Mesodermal cell (in vitro differentiated cells): Measurements from ENCODE around the gene YEATS2.
"Not testable (repeated sequence)": the region's sequence is repeated elsewhere in the genome, so short reads cannot be mapped to it uniquely, and the experiment has no call there.

Experiments used
- H3K27ac ChIP-seq: 2 replicates; pipeline ENCODE4 v1.7.0; 2013; ENCODE audit warnings: mild to moderate bottlenecking, low read depth, low read length, moderate library complexity; ENCODE audit not compliant: severe bottlenecking
- H3K36me3 ChIP-seq: 2 replicates; pipeline ENCODE4 v1.7.1; 2013; ENCODE audit warnings: mild to moderate bottlenecking, low read length, moderate library complexity; ENCODE audit not compliant: control insufficient read depth, insufficient read depth
- H3K4me1 ChIP-seq: one replicate; pipeline ENCODE4 v1.7.1; 2013; ENCODE audit warnings: mild to moderate bottlenecking, low read length; ENCODE audit not compliant: insufficient read depth, control insufficient read depth, poor library complexity, severe bottlenecking
- H3K4me3 ChIP-seq: 2 replicates; pipeline ENCODE4 v1.7.0; 2013; ENCODE audit warnings: low read length, control low read depth, mild to moderate bottlenecking; ENCODE audit not compliant: insufficient read depth, poor library complexity, severe bottlenecking; ENCODE audit errors: extremely low read depth
- H3K9me3 ChIP-seq: 2 replicates; pipeline ENCODE4 v1.7.1; 2013; ENCODE audit warnings: mild to moderate bottlenecking, low read length, moderate library complexity; ENCODE audit not compliant: control insufficient read depth
- WGBS, 2 experiments: methylation state at CpG; one replicate each; pipeline ENCODE4 v1.1.5; 2013; ENCODE audit warnings: missing lambda C conversion rate in 2 of 2; ENCODE audit not compliant: insufficient coverage in 2 of 2; 5-methylcytosine and 5-hydroxymethylcytosine counted together

YEATS2 gene

GRCh38 chr3:183690402-183690995 is 7.1 kb upstream of the YEATS2 start:
- no peak overlapping the region for H3K4me3 ChIP-seq
- WGBS, 2 experiments: 95 to 98% methylated on average over 5 to 7 of the region's 11 CpGs
- no peaks in the 10 kb centered on the region for H3K4me1 ChIP-seq
- no peaks in the 10 kb centered on the region for H3K9me3 ChIP-seq
- H3K27ac ChIP-seq: no peak overlapping the region
- no peaks in the 10 kb centered on the region for H3K36me3 ChIP-seq

DNA sequence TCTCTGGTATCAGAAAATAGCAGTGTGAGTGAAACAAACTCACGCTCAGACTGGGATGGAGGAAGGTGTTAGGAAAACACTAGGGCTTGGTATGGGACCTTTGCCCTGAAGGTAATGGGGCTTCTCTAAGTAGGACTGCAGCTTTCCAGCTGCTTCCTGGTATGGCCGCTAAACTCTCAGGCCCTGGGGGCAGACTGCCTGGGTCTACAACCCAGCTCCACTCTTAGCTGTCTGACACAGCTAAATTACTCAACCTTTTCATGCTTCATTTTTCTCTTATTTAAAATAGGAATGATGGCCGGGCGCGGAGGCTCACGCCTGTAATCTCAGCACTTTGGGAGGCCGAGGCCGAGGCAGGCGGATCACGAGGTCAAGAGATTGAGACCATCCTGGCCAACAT is 5.2 kb upstream of the YEATS2 start:
- no peaks in the 10 kb centered on the region for H3K9me3 ChIP-seq
- H3K27ac ChIP-seq: no peak overlapping the region
- no peaks in the 10 kb centered on the region for H3K36me3 ChIP-seq
- whole genome bisulfite sequencing, 2 experiments: 90 to 93% methylated on average over 10 of the region's 10 CpGs
- no peak overlapping the region for H3K4me3 ChIP-seq
- no peaks in the 10 kb centered on the region for H3K4me1 ChIP-seq

GRCh38 chr3:183695569-183696364 is 1.8 kb upstream of the YEATS2 start:
- Histone ChIP-seq H3K4me1 (peaks cover 11% of the 10 kb centered on the region), H3K36me3 (peaks cover 3% of the 10 kb centered on the region), H3K4me3 (no peak overlapping the region), H3K9me3 (no peaks in the 10 kb centered on the region), H3K27ac (no peak overlapping the region)
- 95 to 97% methylated on average over 5 to 6 of the region's 7 CpGs for WGBS, 2 experiments

DNA sequence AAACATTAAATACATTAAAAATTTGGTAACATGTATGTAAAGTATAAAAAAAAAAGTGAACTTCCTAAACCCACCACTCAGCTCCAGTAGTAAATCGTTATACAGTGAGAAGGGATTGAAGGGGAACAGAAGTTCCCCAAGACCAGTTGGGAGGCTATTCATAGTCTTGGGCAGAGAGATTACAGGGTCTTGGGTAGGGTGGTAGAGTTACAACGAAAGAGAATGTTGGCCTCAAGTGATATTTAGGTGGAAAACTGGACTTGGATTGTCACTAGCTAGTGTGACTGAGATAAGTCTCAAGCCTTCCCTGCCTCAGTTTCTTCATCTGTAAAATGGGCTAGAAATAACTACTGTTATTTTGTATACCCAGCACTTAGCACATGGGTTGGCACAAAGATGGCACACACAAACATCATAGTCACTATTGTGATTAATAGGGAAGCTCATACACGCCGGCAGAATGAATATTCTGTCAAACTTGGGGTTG is 431 bp upstream of the YEATS2 start:
- 30 to 33% methylated on average over 3 of the region's 4 CpGs for WGBS, 2 experiments
- H3K9me3 ChIP-seq: no peaks in the 10 kb centered on the region
- H3K36me3 ChIP-seq: peaks cover 16% of the 10 kb centered on the region
- H3K4me1 ChIP-seq: peaks cover 11% of the 10 kb centered on the region
- H3K27ac ChIP-seq: no peak overlapping the region
- peak overlapping the region; percentile 97 for H3K4me3 ChIP-seq

DNA sequence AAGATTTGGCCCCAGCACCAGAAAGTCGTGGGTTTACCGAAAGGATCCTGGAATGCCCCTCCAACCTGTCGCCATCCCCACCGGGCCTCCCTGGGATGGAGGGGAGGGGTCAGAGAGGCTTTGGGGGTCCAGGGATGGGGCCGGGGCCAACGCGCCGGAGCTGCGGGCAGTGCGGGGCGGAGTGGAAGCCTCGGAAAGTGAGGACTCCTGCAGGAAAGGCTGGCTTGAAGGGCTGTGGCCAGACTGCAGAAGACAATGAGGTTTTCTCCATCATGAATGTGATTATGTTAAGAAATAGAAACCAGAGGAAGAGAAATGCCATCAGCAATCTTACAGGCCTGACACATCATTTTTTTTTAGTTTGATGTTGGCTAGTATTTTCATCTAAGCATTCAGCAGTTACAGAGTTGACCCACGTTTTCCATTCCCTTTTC is 738 bp downstream of the YEATS2 start:
- WGBS, 2 experiments: 0 to 1% methylated on average over 10 to 12 of the region's 13 CpGs
- Histone ChIP-seq H3K4me1 (peaks cover 11% of the 10 kb centered on the region), H3K27ac (peak overlapping the region; percentile 91), H3K36me3 (peaks cover 18% of the 10 kb centered on the region), H3K4me3 (peak overlapping the region; percentile 97), H3K9me3 (no peaks in the 10 kb centered on the region)

- Histone ChIP-seq H3K27ac (peak overlapping the region; percentile 91), H3K9me3 (no peaks in the 10 kb centered on the region), H3K4me1 (peaks cover 11% of the 10 kb centered on the region), H3K36me3 (peaks cover 18% of the 10 kb centered on the region), H3K4me3 (peak overlapping the region; percentile 97)
- 2 to 5% methylated on average over 5 to 7 of the region's 9 CpGs for WGBS, 2 experiments
These were observed 1.2 kb downstream of the YEATS2 start for GRCh38 chr3:183698756-183699155.

GRCh38 chr3:183699238-183699947 is 1.8 kb downstream of the YEATS2 start:
- Histone ChIP-seq H3K36me3 (peaks cover 18% of the 10 kb centered on the region), H3K27ac (no peak overlapping the region), H3K4me1 (peaks cover 11% of the 10 kb centered on the region), H3K9me3 (no peaks in the 10 kb centered on the region), H3K4me3 (peak overlapping the region; percentile 97)
- WGBS, 2 experiments: 16 to 33% methylated on average over 10 to 12 of the region's 13 CpGs

DNA sequence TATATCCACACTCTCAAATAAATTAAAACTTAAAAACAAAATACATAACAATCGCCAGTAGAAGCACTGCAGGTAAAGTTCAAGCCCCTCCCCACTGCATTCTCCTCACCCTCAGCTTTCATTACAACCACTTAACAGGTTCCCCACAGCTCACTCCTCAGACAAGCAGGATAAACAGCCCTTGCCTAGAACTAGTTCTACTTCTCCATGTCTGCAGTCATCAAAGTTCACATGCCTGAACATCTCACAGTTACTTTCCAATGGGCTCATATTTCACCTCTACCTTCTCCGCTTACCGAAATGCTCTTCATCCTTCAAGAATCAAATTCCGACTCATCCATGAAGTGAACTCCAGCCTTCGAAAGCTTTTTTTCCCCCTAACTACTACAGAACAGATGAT is 4.1 kb downstream of the YEATS2 start:
- H3K4me3 ChIP-seq: no peak overlapping the region
- H3K27ac ChIP-seq: no peak overlapping the region
- H3K4me1 ChIP-seq: peaks cover 11% of the 10 kb centered on the region
- 90% methylated on average over 3 to 5 of the region's 5 CpGs for WGBS, 2 experiments
- H3K36me3 ChIP-seq: peaks cover 25% of the 10 kb centered on the region
- H3K9me3 ChIP-seq: no peaks in the 10 kb centered on the region

DNA sequence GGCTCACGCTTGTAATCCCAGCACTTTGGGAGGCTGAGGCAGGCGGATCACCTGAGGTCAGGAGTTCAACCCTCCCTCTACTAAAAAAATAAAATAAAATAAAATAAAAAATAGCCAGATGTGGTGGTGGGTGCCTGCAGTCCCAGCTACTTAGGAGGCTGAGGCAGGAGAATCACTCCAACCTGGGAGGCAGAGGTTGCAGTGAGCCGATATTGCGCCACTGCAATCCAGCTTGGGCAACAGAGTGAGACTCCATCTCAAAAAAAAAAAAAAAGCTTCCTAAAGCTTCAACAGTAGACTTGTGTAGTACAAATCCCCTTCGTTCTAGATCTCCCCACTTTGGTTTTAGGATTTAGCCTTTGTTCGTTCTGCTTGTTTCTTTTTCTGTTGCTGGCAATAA is 6.3 kb downstream of the YEATS2 start:
- not testable (repeated sequence) for H3K4me3 ChIP-seq, H3K27ac ChIP-seq, H3K9me3 ChIP-seq
- Histone ChIP-seq H3K36me3 (peaks cover 30% of the 10 kb centered on the region), H3K4me1 (peaks cover 11% of the 10 kb centered on the region)
- WGBS, 2 experiments: 100% methylated on average over 2 to 4 of the region's 6 CpGs

DNA sequence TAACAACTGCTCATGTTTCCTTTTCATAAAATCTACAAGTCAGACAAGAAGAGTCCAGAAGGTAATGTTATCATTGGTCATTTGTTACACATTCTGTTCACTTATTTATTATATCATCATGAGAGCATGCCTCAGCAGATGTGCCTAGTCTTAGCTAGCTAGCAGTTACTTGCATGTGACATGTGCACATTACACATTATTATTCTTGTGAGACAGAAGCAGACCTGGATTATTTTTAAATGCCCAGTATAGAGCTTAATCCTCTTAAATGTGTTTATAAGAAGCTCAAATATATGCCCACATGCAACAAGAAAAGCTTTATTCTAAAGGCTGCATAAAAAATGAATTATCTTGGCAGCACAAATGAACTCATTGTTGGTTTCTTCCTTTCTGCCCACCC is 12.6 kb downstream of the YEATS2 start:
- H3K4me3 ChIP-seq: no peak overlapping the region
- no peaks in the 10 kb centered on the region for H3K9me3 ChIP-seq
- H3K27ac ChIP-seq: no peak overlapping the region
- no peaks in the 10 kb centered on the region for H3K4me1 ChIP-seq
- peaks cover 21% of the 10 kb centered on the region for H3K36me3 ChIP-seq
